Keratinocyte (primary cell): ENCODE results near the gene CHMP2A. TPM values are rescaled to one million over a fixed set of nuclear protein-coding genes. Genes with fewer than 3 reads are reported as not detected.
A peak's percentile ranks its signal among the peaks of the same experiment; 100 is the strongest.

ENCODE experiments used
- DNase-seq: peaks from one replicate; pipeline ENCODE4 v3.0.0-alpha.2; 2011; ENCODE audit warnings: low read depth, missing footprints, low spot score
- FAIRE-seq: peaks from 2 replicates; lab custom pipeline; 2011; peaks lifted over from hg19 to GRCh38; lab: Jason Lieb, UNC
- H2AFZ ChIP-seq: 2 replicates; pipeline ENCODE4 v1.6.0; 2012; ENCODE audit warnings: low read length, control low read depth, inconsistent platforms; ENCODE audit not compliant: control insufficient read depth
- H3K27ac ChIP-seq: 2 replicates; pipeline ENCODE4 v1.5.1; 2011; ENCODE audit warnings: low read length; ENCODE audit not compliant: control insufficient read depth, insufficient read depth
- H3K27me3 ChIP-seq: 3 replicates; pipeline ENCODE4 v1.6.0; 2011; ENCODE audit warnings: low read length; ENCODE audit not compliant: control insufficient read depth, insufficient read depth; ENCODE audit errors: extremely low read depth
- H3K36me3 ChIP-seq, 2 experiments: 2 replicates in 1 of 2; 3 replicates in 1 of 2; pipeline ENCODE4 v1.5.1; 2011; ENCODE audit warnings: low read length in 2 of 2, mild to moderate bottlenecking in 1 of 2; ENCODE audit not compliant: control insufficient read depth in 2 of 2, insufficient read depth in 2 of 2; ENCODE audit errors: extremely low read depth in 1 of 2
- H3K4me1 ChIP-seq: 3 replicates; pipeline ENCODE4 v1.5.1; 2011; ENCODE audit warnings: low read length; ENCODE audit not compliant: control insufficient read depth, insufficient read depth; ENCODE audit errors: extremely low read depth
- H3K4me2 ChIP-seq: 3 replicates; pipeline ENCODE4 v1.6.0; 2011; ENCODE audit warnings: low read depth, low read length; ENCODE audit not compliant: control insufficient read depth, insufficient read depth; ENCODE audit errors: extremely low read depth
- H3K4me3 ChIP-seq, 3 experiments: fragments of 200-600 bp in 1 of 3; sonication (generic) in 1 of 3; 2 replicates in 2 of 3; 3 replicates in 1 of 3; pipeline ENCODE4 v1.5.1; 2011 to 2016; ENCODE audit warnings: low read length in 3 of 3, mild to moderate bottlenecking in 3 of 3, control low read depth in 2 of 3, inconsistent platforms in 1 of 3, low read depth in 1 of 3, mixed read lengths in 1 of 3, mixed run types in 1 of 3, moderate library complexity in 1 of 3; ENCODE audit not compliant: control insufficient read depth in 2 of 3, insufficient read depth in 2 of 3; ENCODE audit errors: extremely low read depth in 1 of 3
- H3K79me2 ChIP-seq: 2 replicates; pipeline ENCODE4 v1.6.0; 2012; ENCODE audit warnings: low read length; ENCODE audit not compliant: control insufficient read depth, insufficient read depth
- H3K9ac ChIP-seq: 3 replicates; pipeline ENCODE4 v1.6.0; 2011; ENCODE audit warnings: low read length; ENCODE audit not compliant: control insufficient read depth, insufficient read depth; ENCODE audit errors: extremely low read depth
- H3K9me1 ChIP-seq: 3 replicates; pipeline ENCODE4 v1.6.0; 2011; ENCODE audit warnings: low read length; ENCODE audit not compliant: control insufficient read depth, insufficient read depth; ENCODE audit errors: extremely low read depth
- H3K9me3 ChIP-seq: 2 replicates; pipeline ENCODE4 v1.5.1; 2012; ENCODE audit warnings: low read depth, low read length; ENCODE audit not compliant: control insufficient read depth
- H4K20me1 ChIP-seq: 3 replicates; pipeline ENCODE4 v1.6.0; 2011; ENCODE audit warnings: low read length; ENCODE audit not compliant: control insufficient read depth, insufficient read depth; ENCODE audit errors: extremely low read depth
- CTCF ChIP-seq, 3 experiments: IDR thresholded peaks in 1 of 3; conservative IDR thresholded peaks in 1 of 3; optimal IDR thresholded peaks in 1 of 3; 2 replicates in 2 of 3; 3 replicates in 1 of 3; pipeline versions ENCODE3 to v1.5.1; 2011; ENCODE audit warnings: low read length in 3 of 3, mild to moderate bottlenecking in 3 of 3, moderate library complexity in 2 of 3, control low read depth in 1 of 3, inconsistent platforms in 1 of 3; ENCODE audit not compliant: insufficient read depth in 2 of 3; ENCODE audit errors: extremely low read depth in 1 of 3
- EZH2 ChIP-seq: IDR thresholded peaks from one replicate; pipeline ENCODE4 v1.6.1; 2012; ENCODE audit warnings: inconsistent platforms, mild to moderate bottlenecking, low read length, moderate library complexity
- dilution Hi-C: fragments of 300-500 bp; cut with MboI; formaldehyde crosslinking; loops from one replicate; pipeline ENCODE4 v1.7.0; 2020; ENCODE audit warnings: low sequenced_read_pairs; ENCODE audit not compliant: extremely low pct_ligation_motif_present
- polyA plus RNA-seq, 5 experiments: library from polyadenylated mRNA; depleted of rRNA in 3 of 5; stranded (reverse) in 3 of 5; stranded (forward) in 1 of 5; unstranded in 1 of 5; fragments of >200 nt; gene quantifications; 1 replicate in 1 of 5; 2 replicates in 3 of 5; 3 replicates in 1 of 5; pipeline versions ENCODE4 v1.2.1 to v1.2.3, GENCODE V29; 2011 to 2012; ENCODE audit warnings: missing spikeins in 2 of 5, low read depth in 1 of 5, low replicate concordance in 1 of 5

Gene CHMP2A
- polyA plus RNA-seq, 1 donor (not counting 4 experiments of a cell fraction or from before 2014, with no cell fraction given) = 115 TPM

GRCh38 chr19:58575183-58576041, 20.5 kb upstream of the CHMP2A start:
- FAIRE-seq (no peak), DNase-seq (peak; percentile 35)
- Histone ChIP-seq H2AFZ (peak overlapping the region; percentile 88), H3K79me2 (peaks cover 23% of the 10 kb centered on the region), H3K36me3 (peaks cover 9 to 12% of the 10 kb centered on the region in 2 experiments), H3K4me3 (peak overlapping the region; percentile 80 to 92 (median 85)), H3K27me3 (no peaks in the 10 kb centered on the region), H3K4me2 (peak overlapping the region; percentile 94), H3K9me1 (no peaks in the 10 kb centered on the region), H3K9me3 (no peaks in the 10 kb centered on the region), H3K27ac (peak overlapping the region; percentile 90), H3K4me1 (peaks cover 16% of the 10 kb centered on the region), H3K9ac (peak overlapping the region; percentile 91), H4K20me1 (no peaks in the 10 kb centered on the region)
- TF ChIP-seq CTCF (optimal IDR thresholded peaks at IDR 0.05 in 1 of 3, IDR thresholded peaks at IDR 0.05 in 1 of 3, conservative IDR thresholded peaks at IDR 0.05 in 1 of 3; ENCODE audit: extremely low read depth in 1 of 3, insufficient read depth in 2 of 3, low read length in 3 of 3) = peak in 1 of 3 experiments; percentile 24
- TF ChIP-seq EZH2 = no peak
- dilution Hi-C loops = no loop called here

GRCh38 chr19:58573658-58574164, 18.8 kb upstream of the CHMP2A start:
- Histone ChIP-seq H3K4me1 (peaks cover 16% of the 10 kb centered on the region), H3K9me3 (no peaks in the 10 kb centered on the region), H3K4me3 (peak overlapping the region; percentile 72 to 81 (median 74)), H3K9me1 (no peaks in the 10 kb centered on the region), H3K27ac (peak overlapping the region; percentile 96), H3K27me3 (no peaks in the 10 kb centered on the region), H3K4me2 (peak overlapping the region; percentile 92), H3K36me3 (peaks cover 11 to 20% of the 10 kb centered on the region in 2 experiments), H3K9ac (peak overlapping the region; percentile 96), H3K79me2 (peaks cover 20% of the 10 kb centered on the region), H2AFZ (peak overlapping the region; percentile 90), H4K20me1 (no peaks in the 10 kb centered on the region)
- DNase-seq (no peak), FAIRE-seq (no peak)
- dilution Hi-C loops = no loop called here
- TF ChIP-seq CTCF (optimal IDR thresholded peaks at IDR 0.05 in 1 of 3, IDR thresholded peaks at IDR 0.05 in 1 of 3, conservative IDR thresholded peaks at IDR 0.05 in 1 of 3; ENCODE audit: extremely low read depth in 1 of 3, insufficient read depth in 2 of 3, low read length in 3 of 3) (no peak), EZH2 (no peak)
